HL-60 (cell line): ENCODE results near the gene IGFL3.

Source experiments
- DNase-seq, 2 experiments: peaks; one replicate each; pipeline ENCODE4 v3.0.0-alpha.2; 2010 to 2020; ENCODE audit warnings: low read depth in 1 of 2, low spot score in 1 of 2
- H3K27ac ChIP-seq: fragments of 250-450 bp; sonication (Bioruptor Pico); replicated peaks from 2 replicates; pipeline ENCODE4 v1.5.1; 2020; ENCODE audit warnings: mild to moderate bottlenecking, moderate library complexity
- H3K27me3 ChIP-seq: fragments of 250-450 bp; sonication (Bioruptor Pico); 2 replicates; pipeline ENCODE4 v1.5.1; 2021; ENCODE audit warnings: mild to moderate bottlenecking, moderate library complexity; ENCODE audit not compliant: insufficient read depth, poor library complexity, severe bottlenecking
- H3K4me3 ChIP-seq: replicated peaks from 2 replicates; pipeline ENCODE4 v1.5.1; 2011; ENCODE audit warnings: mild to moderate bottlenecking, control low read depth, low read length; ENCODE audit not compliant: insufficient read depth
- CTCF ChIP-seq: IDR thresholded peaks from one replicate; pipeline ENCODE4 v1.5.1; 2011; ENCODE audit warnings: low read length, control low read depth, inconsistent platforms; ENCODE audit not compliant: insufficient read depth
- GABPA ChIP-seq: IDR thresholded peaks from 2 replicates; pipeline ENCODE4 v1.6.1; 2012; ENCODE audit warnings: low read depth
- POLR2AphosphoS5 ChIP-seq: IDR thresholded peaks from 2 replicates; pipeline ENCODE4 v1.6.1; 2012; ENCODE audit warnings: low read depth
- REST ChIP-seq: IDR thresholded peaks from 2 replicates; pipeline ENCODE4 v1.6.1; 2012; ENCODE audit warnings: low read depth; ENCODE audit not compliant: insufficient replicate concordance
- SPI1 ChIP-seq: IDR thresholded peaks from 2 replicates; pipeline ENCODE4 v1.6.1; 2012; ENCODE audit warnings: low read depth, mild to moderate bottlenecking, borderline replicate concordance

Gene IGFL3

DNA sequence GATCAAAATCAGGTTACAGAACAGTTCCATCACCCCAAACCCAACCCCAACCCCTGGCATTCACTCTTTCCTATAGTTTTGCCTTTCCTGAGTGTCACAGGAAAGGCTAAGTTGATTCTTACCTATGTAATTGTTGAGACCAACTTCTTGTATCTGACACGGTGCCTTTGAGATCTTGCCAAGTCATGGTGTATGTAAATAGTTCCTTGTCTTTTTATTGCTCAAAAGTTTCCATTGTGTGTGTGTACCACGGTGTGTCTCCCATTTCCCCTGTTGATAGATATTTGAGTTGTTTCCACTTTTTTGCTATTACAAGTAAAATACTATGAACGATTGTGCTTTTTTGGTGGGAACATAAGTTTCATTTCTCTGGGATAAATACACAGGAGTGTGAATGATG, 20.3 kb upstream of the IGFL3 start:
- H3K27me3 ChIP-seq = peaks cover 8% of the 10 kb centered on the region
- TF ChIP-seq POLR2AphosphoS5 (no peak), GABPA (no peak), SPI1 (no peak), CTCF (no peak), REST (no peak)
- H3K27ac ChIP-seq = no peak overlapping the region
- no peak overlapping the region for H3K4me3 ChIP-seq
- no peak for DNase-seq

DNA sequence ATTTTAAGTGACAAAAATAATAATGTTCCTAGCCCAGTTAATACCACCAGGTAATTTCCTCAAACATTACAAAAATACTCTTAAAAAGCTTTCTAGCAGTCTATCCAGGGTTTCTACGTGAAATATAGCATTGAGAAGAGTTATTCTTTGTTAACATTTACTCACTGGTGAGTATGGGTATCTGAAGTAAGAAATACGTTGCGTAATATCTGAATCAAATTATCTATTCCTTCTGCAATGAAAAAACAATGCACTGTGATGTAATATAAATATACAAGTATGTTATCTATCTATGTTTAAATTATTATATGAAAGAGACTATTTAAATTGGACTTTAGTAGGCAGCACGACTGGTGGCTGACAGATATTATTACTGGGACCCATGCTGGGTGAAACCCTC, 17.8 kb upstream of the IGFL3 start:
- Histone ChIP-seq H3K4me3 (no peak overlapping the region), H3K27me3 (peaks cover 10% of the 10 kb centered on the region), H3K27ac (no peak overlapping the region)
- TF ChIP-seq GABPA (no peak), REST (no peak), SPI1 (no peak), CTCF (no peak)
- DNase-seq = no peak

GRCh38 chr19:46141421-46141820, 16.9 kb upstream of the IGFL3 start:
- no peak overlapping the region for H3K27ac ChIP-seq
- no peak for DNase-seq

More at GRCh38 chr19:46141421-46141820, 16.9 kb upstream of the IGFL3 start:
- Histone ChIP-seq H3K4me3 (no peak overlapping the region), H3K27me3 (peaks cover 8% of the 10 kb centered on the region)
- TF ChIP-seq POLR2AphosphoS5 (no peak), REST (no peak), SPI1 (no peak), GABPA (no peak), CTCF (no peak)
